Rectal smooth muscle tissue (tissue), 1 donor: Measurements from ENCODE around the gene PANX2.
"Not testable (repeated sequence)": the region's sequence is repeated elsewhere in the genome, so short reads cannot be mapped to it uniquely, and the experiment has no call there.

ENCODE experiments used
- H3K27ac ChIP-seq: one replicate; pipeline ENCODE4 v1.7.0; 2013; ENCODE audit warnings: low read depth, low read length, inconsistent platforms
- H3K27me3 ChIP-seq: one replicate; pipeline ENCODE4 v1.7.0; 2013; ENCODE audit warnings: low read length; ENCODE audit not compliant: control insufficient read depth, insufficient read depth
- H3K36me3 ChIP-seq: one replicate; pipeline ENCODE4 v1.7.0; 2013; ENCODE audit warnings: low read length; ENCODE audit not compliant: control insufficient read depth, insufficient read depth
- H3K4me1 ChIP-seq: one replicate; pipeline ENCODE4 v1.7.0; 2013; ENCODE audit warnings: low read length; ENCODE audit not compliant: control insufficient read depth, insufficient read depth
- H3K4me3 ChIP-seq: one replicate; pipeline ENCODE4 v1.7.0; 2013; ENCODE audit warnings: low read length
- H3K9ac ChIP-seq: one replicate; pipeline ENCODE4 v1.7.0; 2013; ENCODE audit warnings: low read length

Gene PANX2

GRCh38 chr22:50139843-50140415 lies 30.6 kb upstream of the PANX2 start:
- peaks cover 5% of the 10 kb centered on the region for H3K4me1 ChIP-seq
- H3K27me3 ChIP-seq = no peaks in the 10 kb centered on the region
- H3K9ac ChIP-seq = no peak overlapping the region
- no peak overlapping the region for H3K4me3 ChIP-seq
- H3K27ac ChIP-seq = no peak overlapping the region
- no peaks in the 10 kb centered on the region for H3K36me3 ChIP-seq

GRCh38 chr22:50140615-50141014 lies 29.9 kb upstream of the PANX2 start:
- Histone ChIP-seq H3K4me3 (no peak overlapping the region), H3K36me3 (no peaks in the 10 kb centered on the region), H3K9ac (no peak overlapping the region), H3K27ac (no peak overlapping the region), H3K27me3 (no peaks in the 10 kb centered on the region), H3K4me1 (peaks cover 5% of the 10 kb centered on the region)

GRCh38 chr22:50141462-50141861 lies 29.1 kb upstream of the PANX2 start:
- Histone ChIP-seq H3K4me1 (peaks cover 3% of the 10 kb centered on the region), H3K27ac (no peak overlapping the region), H3K4me3 (no peak overlapping the region), H3K36me3 (no peaks in the 10 kb centered on the region), H3K27me3 (peaks cover 3% of the 10 kb centered on the region), H3K9ac (no peak overlapping the region)

- Histone ChIP-seq H3K4me3 (no peak overlapping the region), H3K9ac (no peak overlapping the region), H3K27me3 (peaks cover 4% of the 10 kb centered on the region), H3K4me1 (no peaks in the 10 kb centered on the region), H3K36me3 (no peaks in the 10 kb centered on the region), H3K27ac (no peak overlapping the region)
Observed at GRCh38 chr22:50141891-50142363, 28.6 kb upstream of the PANX2 start.

GRCh38 chr22:50143096-50143495 lies 27.4 kb upstream of the PANX2 start:
- H3K4me1 ChIP-seq = no peaks in the 10 kb centered on the region
- H3K36me3 ChIP-seq = no peaks in the 10 kb centered on the region
- no peak overlapping the region for H3K4me3 ChIP-seq
- H3K27ac ChIP-seq = no peak overlapping the region
- H3K9ac ChIP-seq = no peak overlapping the region
- peaks cover 4% of the 10 kb centered on the region for H3K27me3 ChIP-seq

GRCh38 chr22:50144005-50144614 lies 26.4 kb upstream of the PANX2 start:
- Histone ChIP-seq H3K36me3 (no peaks in the 10 kb centered on the region), H3K9ac (no peak overlapping the region), H3K27ac (no peak overlapping the region), H3K4me1 (no peaks in the 10 kb centered on the region), H3K4me3 (no peak overlapping the region), H3K27me3 (peaks cover 4% of the 10 kb centered on the region)

- Histone ChIP-seq H3K4me1 (no peaks in the 10 kb centered on the region), H3K4me3 (no peak overlapping the region), H3K36me3 (no peaks in the 10 kb centered on the region), H3K27me3 (peaks cover 4% of the 10 kb centered on the region), H3K9ac (no peak overlapping the region), H3K27ac (no peak overlapping the region)
Observed at GRCh38 chr22:50145721-50146438, 24.7 kb upstream of the PANX2 start.

GRCh38 chr22:50146439-50147238 lies 23.9 kb upstream of the PANX2 start:
- Histone ChIP-seq H3K27ac (no peak overlapping the region), H3K36me3 (no peaks in the 10 kb centered on the region), H3K27me3 (peaks cover 4% of the 10 kb centered on the region), H3K4me1 (no peaks in the 10 kb centered on the region), H3K4me3 (no peak overlapping the region), H3K9ac (no peak overlapping the region)

GRCh38 chr22:50147258-50148165 lies 23.0 kb upstream of the PANX2 start:
- not testable (repeated sequence) for H3K27me3 ChIP-seq, H3K36me3 ChIP-seq, H3K9ac ChIP-seq, H3K4me1 ChIP-seq, H3K4me3 ChIP-seq, H3K27ac ChIP-seq

GRCh38 chr22:50148166-50148500 lies 22.4 kb upstream of the PANX2 start:
- H3K9ac ChIP-seq = no peak overlapping the region
- no peak overlapping the region for H3K27ac ChIP-seq
- H3K27me3 ChIP-seq = peaks cover 4% of the 10 kb centered on the region
- H3K4me1 ChIP-seq = no peaks in the 10 kb centered on the region
- no peaks in the 10 kb centered on the region for H3K36me3 ChIP-seq
- no peak overlapping the region for H3K4me3 ChIP-seq

GRCh38 chr22:50148991-50149721 lies 21.4 kb upstream of the PANX2 start:
- no peak overlapping the region for H3K4me3 ChIP-seq
- peaks cover 4% of the 10 kb centered on the region for H3K27me3 ChIP-seq
- no peak overlapping the region for H3K9ac ChIP-seq
- no peaks in the 10 kb centered on the region for H3K36me3 ChIP-seq
- no peaks in the 10 kb centered on the region for H3K4me1 ChIP-seq
- no peak overlapping the region for H3K27ac ChIP-seq
